NCI-H2196 treated with DMSO at 0.1 percent for 48 hours (cell line): ENCODE measurements around the gene KHDC4.

Source experiments
- DNase-seq: peaks from one replicate; lab custom pipeline; 2025; ENCODE audit not compliant: unreplicated experiment; lab: John Stamatoyannopoulos, UW

Gene KHDC4

DNA sequence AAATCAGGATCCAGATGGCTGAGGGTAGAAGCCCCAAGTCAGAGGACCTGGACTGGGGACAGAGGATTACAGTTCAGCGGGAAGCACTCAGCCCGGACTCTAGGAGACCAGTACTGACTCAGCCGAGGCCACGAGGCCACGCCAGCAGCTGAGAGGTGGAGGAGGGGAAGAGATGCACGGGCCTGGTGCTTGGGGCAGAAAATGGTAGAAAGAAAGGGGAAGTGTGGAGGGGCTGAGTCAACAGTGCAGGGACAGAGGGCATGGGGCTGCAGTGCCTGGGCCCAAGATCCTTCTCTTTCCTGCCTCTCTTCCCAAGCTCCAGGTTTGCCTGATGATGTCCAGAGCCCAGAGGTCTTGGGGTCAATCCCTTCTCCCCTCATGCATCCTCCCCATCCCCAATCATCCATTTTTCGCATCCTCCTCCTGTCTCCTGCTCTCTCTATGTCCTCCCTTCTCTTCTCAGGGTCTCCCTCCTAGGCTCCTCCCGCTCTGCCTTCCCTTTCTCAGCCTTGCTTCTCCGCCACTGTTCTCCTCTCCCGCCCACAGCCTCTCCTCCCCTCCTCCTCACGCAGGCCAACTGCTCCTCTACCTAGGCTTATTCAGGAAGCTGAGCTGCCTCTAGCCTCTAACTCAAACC is 36.4 kb upstream of the KHDC4 start:
- DNase-seq, result no peak

GRCh38 chr1:155969377-155969791 is 35.2 kb upstream of the KHDC4 start:
- DNase-seq, result no peak

- no peak for DNase-seq
Measured at GRCh38 chr1:155968670-155969069, 34.5 kb upstream of the KHDC4 start.

DNA sequence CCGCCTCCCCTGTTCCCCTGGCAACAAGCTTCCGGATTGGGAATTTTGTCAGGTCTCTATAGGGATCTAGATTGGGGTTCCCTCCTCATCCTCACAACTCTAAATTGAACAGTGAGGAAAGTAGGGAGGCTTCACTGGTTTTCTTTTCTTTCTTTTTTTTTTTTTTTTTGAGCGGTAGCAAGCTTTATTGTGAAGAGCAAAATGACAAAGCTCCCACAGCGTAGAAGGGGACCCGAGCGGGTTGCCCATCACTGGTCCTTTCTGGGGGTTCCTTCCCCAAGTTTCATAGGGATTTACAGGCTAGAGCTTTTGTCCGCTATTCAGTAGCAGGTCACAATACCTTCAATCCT is 33.8 kb upstream of the KHDC4 start:
- DNase-seq, result no peak

DNA sequence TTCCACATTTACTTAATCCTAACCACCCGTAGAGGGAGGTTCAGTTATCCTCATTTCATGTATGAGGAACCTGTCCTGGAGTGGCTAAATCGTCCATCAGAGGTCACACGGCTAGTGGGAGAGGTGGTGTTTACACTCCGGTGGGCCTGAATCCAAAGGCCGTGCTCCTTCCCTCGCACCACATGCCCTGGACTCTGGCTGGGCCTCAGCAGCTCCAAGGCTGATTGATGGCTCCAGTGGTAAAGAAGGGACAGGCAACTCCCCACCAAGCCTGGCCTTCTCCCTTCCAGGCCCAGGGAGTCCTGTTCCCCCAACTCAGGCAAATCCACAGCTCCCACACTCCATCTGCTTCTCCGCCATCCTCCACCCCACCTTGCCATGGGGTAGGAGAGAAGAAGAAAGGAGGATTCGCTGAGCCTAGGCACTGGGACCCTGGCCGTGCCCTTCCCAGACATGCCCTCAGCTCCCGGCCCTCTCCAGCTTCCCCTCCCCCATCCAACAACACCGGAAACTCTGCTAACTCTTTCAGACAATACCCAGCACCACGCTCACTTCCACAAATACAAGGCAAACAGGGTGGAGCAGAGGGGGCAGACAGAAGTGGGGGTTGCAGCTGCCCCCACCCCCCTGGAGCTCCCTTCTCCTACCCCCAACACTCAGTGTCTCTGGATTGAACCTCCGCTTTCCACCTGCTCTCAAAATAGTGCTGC is 33.3 kb upstream of the KHDC4 start:
- no peak for DNase-seq

DNA sequence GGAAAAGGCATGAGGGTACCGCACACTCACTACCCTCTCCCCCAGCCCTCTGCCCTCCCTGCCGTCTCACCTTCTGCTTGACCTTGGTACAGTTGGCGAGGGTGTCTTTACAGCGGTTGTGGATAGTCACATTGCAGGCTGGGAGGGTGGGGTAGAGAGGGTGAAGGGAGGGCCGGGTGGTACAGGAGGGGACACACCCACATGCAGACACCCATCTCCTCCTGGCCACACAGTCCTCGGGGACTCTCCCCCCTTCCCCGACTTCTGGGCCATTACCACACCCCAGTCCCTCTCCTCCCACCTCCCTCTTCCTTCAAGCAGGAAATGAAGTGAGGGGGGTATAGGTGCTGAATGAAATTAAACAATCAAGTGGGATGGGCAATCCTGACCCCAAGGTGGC is 32.5 kb upstream of the KHDC4 start:
- no peak for DNase-seq

DNA sequence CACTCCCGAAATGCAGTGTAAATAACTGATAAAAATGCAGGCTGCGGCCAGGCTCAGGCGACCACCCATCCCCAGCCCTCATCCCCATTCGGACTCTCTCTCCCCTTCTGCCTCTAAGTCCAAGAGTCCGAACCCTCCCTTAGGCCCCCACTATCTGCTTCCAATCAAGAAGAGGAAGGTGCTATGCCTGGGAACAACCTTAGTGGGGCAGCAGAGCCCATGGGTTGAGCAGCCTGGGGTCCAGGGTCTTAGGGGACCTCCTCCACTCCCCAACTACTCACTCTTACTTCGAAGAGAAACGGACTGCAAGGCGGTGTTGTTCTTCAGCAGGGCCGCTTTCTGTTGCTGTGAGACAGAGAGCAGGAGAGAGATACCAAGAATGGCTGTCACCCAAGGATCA is 31.9 kb upstream of the KHDC4 start:
- DNase-seq, result no peak

- DNase-seq, result no peak
Measured at GRCh38 chr1:155964193-155964592, 30.0 kb upstream of the KHDC4 start.

- no peak for DNase-seq
Measured at GRCh38 chr1:155962599-155963211, 28.5 kb upstream of the KHDC4 start.

DNA sequence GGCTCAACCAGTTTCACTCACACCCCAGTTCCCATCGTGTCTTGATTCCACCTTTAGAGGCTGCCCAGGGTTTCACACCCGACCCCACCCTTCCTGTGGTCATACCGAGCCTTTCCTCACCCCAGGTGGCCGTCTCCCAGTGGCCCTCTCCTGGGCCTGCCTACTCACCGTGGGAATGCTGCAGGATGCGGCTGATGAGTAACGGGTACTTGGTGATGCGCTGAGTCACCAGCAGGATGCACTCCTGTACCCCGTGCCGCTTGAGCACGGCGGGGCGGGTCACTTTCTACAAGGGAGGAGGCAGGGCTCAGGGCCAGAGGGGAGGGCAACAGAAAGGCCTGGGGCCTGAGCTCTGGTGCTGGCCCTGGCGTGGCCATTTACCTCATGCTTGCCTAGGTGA is 27.7 kb upstream of the KHDC4 start:
- DNase-seq, result peak; percentile 23

- no peak for DNase-seq
Measured at GRCh38 chr1:155960081-155960745, 26.0 kb upstream of the KHDC4 start.

DNA sequence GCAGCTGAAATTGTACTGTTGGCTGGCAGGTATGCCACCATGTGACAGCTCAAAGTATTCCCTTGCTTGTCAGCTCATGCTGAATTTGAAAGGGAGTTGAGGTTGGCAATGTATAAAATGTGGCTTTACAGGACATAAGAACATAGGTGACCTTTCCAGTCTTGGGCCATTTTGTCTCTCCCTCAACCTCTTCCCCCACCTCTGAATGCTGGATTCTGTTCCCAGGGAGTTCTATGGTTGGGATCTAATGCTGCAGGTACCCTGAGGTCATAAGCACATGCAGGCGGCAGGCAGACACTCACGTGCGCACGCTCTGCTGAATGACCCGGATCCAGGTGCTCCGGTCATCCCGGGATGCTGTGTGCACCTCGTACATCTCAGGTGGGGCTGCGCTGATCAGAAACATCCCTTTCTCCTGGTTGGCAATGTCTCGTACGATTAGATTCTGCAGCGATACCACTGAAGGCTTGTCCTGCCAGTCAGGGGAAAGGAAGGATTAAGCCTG is 23.2 kb upstream of the KHDC4 start:
- DNase-seq, result no peak

DNA sequence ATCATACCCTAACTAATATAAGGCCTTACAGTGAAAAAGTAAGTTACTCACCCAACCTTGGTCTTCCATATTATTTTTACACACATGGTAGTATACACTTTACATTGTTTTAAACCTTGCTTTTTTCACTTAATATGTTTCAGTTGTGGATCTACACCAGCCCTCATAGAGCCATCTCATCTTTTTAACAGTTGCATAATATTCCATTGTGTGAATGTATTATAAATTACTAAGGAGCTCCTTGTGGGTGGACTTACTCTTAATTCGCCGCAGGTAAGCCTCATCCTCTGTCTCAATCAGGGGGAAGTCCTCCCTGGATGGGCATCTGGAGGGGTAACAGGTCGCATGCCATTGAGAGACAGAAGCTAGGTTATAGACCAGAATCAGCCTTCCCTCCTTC is 20.4 kb upstream of the KHDC4 start:
- no peak for DNase-seq

DNA sequence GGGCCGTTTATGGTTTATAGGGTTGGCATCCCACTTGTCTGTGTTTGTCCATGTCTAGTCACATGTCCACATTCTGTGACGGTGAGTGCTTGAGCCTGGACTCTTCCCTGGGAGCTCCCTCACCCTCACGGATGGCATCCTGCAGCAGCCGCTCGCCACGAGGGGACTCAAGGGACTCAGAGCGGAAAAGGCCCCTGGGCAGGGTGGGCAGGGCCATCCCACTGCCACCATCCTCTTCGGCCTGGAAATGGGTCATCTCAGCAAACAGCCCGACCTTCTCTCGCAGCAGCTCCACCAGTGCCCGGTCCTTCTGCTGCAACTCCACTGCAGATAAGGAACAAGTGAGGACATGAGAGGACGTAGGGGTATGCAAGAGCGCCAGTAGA is 18.3 kb upstream of the KHDC4 start:
- no peak for DNase-seq

- DNase-seq, result no peak
Measured at GRCh38 chr1:155951753-155952504, 17.7 kb upstream of the KHDC4 start.

DNA sequence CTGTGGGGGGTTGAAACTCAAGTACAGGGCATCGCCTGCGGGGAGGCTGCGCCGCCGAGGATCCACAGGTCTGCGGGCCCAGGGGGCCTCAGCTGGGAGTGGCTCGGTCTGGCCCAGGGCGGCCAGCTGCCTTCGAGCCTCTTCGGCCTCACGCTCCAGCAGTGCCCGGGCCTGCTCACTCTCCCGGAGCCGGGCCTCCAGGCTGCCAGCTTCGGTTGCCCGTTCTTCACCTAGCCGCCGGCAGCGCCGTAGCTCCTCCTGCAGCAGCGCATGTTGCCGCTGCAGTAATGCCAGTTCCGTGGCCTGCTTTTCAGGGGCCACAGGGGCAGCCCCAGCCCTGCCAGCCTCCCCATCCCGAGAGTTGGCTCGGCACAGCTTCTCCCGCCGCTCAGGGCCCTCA is 16.6 kb upstream of the KHDC4 start:
- no peak for DNase-seq

DNA sequence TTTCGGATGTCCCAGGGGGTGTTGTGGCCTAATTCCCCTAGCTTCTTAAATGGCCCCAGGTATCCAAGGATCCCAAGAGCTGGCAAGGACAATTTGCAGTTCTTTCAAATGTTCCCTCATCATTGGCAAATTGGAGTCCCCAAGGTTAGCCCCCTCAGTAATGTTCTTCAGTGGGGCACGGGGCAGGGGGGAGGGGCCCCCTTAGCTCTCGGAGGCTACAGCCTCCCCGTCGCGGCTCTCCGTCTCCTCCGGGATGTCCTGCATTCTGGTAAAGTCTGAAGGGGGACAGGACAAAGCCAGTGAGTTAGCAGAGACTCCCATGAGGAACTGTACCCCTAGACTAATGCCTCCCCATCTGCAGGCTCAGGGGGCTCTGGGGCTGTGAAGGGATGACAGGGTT is 13.5 kb upstream of the KHDC4 start:
- no peak for DNase-seq

- DNase-seq, result no peak
Measured at GRCh38 chr1:155947292-155947691, 13.1 kb upstream of the KHDC4 start.

DNA sequence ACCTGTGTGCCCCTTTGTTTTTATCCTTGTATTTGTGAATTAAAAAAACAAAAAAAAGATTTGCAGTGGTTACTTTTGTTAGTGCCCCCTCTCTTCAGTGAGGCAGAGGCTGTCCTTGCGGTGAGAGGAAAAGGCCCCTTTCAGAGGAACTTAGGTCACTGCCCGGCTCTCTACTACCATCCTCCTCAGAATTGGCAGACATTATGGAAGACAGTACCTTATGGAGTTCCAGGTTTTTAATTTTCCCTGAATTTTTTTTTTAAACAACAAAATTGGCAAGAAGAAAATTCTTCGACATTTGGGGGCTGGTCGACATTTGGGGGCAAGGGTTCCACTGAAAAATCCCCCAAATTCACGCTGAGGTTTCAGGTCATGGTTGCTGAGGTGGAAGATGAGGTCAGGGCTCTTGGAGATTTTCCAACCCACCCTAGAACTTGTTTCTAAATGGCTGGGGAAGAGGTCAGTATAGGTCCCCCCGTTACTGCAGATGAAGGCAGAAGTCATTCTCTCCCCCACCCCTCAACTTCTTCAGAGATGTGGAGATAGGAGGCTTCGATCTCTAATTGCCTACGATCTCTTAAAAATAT is 12.5 kb upstream of the KHDC4 start:
- no peak for DNase-seq

GRCh38 chr1:155944444-155944799 is 10.2 kb upstream of the KHDC4 start:
- no peak for DNase-seq

DNA sequence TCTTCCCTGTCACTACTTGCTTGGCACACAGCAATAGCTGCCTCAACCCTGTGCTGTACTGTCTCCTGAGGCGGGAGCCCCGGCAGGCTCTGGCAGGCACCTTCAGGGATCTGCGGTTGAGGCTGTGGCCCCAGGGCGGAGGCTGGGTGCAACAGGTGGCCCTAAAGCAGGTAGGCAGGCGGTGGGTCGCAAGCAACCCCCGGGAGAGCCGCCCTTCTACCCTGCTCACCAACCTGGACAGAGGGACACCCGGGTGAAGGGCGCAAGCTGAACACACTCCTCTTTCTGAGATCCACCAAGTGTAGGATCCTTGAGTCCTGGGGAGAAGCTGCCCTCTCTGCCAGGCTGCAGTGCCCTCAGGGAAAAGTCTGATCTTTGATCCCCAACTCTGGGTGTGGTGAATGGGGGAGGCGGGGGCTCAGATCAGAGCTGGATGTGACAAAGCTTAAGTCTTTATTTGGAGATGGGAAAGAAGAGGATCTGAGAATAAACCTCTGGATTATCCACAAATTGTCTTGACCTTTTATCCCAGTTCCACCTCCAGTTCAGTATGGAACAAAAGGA is 8.4 kb upstream of the KHDC4 start:
- no peak for DNase-seq
